ENCODE measurements around the gene DOP1A.

Gene DOP1A, protein sequence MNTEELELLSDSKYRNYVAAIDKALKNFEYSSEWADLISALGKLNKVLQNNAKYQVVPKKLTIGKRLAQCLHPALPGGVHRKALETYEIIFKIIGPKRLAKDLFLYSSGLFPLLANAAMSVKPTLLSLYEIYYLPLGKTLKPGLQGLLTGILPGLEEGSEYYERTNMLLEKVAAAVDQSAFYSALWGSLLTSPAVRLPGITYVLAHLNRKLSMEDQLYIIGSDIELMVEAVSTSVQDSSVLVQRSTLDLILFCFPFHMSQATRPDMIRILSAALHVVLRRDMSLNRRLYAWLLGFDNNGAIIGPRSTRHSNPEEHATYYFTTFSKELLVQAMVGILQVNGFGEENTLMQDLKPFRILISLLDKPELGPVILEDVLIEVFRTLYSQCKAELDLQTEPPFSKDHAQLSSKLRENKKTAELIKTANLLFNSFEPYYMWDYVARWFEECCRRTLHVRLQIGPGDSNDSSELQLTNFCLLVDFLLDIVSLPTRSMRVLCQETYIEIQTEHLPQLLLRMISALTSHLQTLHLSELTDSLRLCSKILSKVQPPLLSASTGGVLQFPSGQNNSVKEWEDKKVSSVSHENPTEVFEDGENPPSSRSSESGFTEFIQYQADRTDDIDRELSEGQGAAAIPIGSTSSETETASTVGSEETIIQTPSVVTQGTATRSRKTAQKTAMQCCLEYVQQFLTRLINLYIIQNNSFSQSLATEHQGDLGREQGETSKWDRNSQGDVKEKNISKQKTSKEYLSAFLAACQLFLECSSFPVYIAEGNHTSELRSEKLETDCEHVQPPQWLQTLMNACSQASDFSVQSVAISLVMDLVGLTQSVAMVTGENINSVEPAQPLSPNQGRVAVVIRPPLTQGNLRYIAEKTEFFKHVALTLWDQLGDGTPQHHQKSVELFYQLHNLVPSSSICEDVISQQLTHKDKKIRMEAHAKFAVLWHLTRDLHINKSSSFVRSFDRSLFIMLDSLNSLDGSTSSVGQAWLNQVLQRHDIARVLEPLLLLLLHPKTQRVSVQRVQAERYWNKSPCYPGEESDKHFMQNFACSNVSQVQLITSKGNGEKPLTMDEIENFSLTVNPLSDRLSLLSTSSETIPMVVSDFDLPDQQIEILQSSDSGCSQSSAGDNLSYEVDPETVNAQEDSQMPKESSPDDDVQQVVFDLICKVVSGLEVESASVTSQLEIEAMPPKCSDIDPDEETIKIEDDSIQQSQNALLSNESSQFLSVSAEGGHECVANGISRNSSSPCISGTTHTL (N-terminal part only)

DNA sequence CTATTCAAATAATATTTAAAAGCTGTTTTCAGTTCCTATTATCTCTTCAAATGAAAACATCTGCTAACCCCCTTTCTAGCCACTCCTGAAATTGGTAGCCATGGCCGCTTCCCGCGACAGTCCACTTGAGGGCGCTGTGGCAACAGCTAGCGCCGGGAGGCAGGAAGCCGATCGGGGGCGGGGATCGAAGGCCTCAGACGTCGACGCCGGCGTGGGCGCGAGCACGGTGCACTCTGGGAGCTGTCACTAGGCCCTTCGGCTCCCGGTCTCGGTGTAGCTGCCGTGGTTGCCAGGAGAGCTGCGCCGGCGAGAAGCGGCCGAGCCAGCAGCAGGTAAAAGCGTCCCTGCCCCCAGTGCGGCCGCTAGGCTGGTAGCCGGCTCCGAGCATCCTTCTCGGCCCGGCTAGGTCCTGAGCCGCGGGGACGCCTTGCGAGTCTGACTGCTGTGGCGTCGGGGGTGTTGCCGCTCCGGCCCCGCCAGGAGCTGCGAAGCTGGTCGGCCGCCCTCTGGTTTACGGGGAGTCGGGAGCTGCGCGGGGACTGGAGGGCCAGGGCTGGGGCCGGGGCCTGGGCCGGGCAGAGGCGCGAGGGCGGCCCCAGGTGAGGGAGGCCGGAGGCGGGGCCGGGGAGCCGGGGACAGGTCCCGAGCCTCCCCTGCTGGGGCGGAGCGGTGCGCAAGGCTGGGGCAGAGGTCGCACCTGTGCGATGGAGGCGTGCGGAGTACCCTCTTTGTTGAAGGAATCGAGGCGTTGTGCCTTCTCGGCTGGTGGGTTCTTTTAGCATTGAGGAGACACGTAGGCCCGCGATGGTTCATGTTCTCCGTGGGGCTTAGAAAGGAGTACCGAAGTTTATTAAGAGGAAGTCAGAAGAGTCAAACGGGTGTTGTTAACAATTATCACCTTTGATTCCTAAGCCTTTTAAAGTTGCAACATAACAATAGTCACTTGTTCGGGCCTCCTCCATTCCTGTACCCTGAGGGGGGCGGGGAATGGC, at the start of gene DOP1A:
Gene DOP1A (plus strand): TSS at position 224 of the 992 bp plus-strand sequence. CDS start 29,307 bp downstream, outside the sequence.
- TF ChIP-seq, protein P1, sequence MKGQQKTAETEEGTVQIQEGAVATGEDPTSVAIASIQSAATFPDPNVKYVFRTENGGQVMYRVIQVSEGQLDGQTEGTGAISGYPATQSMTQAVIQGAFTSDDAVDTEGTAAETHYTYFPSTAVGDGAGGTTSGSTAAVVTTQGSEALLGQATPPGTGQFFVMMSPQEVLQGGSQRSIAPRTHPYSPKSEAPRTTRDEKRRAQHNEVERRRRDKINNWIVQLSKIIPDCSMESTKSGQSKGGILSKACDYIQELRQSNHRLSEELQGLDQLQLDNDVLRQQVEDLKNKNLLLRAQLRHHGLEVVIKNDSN (IDR thresholded peaks at IDR 0.05), result no peak
- peak; percentile 78 for TF ChIP-seq YY1 (IDR thresholded peaks at IDR 0.05; ENCODE audit: low read depth)
- no peak for TF ChIP-seq EP300 (IDR thresholded peaks at IDR 0.05; ENCODE audit: borderline replicate concordance)
- TF ChIP-seq RAD21 (IDR thresholded peaks at IDR 0.05; ENCODE audit: low read depth), result peak; percentile 91
- TF ChIP-seq, protein P2, sequence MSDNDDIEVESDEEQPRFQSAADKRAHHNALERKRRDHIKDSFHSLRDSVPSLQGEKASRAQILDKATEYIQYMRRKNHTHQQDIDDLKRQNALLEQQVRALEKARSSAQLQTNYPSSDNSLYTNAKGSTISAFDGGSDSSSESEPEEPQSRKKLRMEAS (IDR thresholded peaks at IDR 0.05), result peak; percentile 66; the same call in 1 of the 2 replicates
- TF ChIP-seq, protein P3, sequence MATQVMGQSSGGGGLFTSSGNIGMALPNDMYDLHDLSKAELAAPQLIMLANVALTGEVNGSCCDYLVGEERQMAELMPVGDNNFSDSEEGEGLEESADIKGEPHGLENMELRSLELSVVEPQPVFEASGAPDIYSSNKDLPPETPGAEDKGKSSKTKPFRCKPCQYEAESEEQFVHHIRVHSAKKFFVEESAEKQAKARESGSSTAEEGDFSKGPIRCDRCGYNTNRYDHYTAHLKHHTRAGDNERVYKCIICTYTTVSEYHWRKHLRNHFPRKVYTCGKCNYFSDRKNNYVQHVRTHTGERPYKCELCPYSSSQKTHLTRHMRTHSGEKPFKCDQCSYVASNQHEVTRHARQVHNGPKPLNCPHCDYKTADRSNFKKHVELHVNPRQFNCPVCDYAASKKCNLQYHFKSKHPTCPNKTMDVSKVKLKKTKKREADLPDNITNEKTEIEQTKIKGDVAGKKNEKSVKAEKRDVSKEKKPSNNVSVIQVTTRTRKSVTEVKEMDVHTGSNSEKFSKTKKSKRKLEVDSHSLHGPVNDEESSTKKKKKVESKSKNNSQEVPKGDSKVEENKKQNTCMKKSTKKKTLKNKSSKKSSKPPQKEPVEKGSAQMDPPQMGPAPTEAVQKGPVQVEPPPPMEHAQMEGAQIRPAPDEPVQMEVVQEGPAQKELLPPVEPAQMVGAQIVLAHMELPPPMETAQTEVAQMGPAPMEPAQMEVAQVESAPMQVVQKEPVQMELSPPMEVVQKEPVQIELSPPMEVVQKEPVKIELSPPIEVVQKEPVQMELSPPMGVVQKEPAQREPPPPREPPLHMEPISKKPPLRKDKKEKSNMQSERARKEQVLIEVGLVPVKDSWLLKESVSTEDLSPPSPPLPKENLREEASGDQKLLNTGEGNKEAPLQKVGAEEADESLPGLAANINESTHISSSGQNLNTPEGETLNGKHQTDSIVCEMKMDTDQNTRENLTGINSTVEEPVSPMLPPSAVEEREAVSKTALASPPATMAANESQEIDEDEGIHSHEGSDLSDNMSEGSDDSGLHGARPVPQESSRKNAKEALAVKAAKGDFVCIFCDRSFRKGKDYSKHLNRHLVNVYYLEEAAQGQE (IDR thresholded peaks at IDR 0.05; ENCODE audit: low read depth), result no peak
- TF ChIP-seq ZBTB7A (IDR thresholded peaks at IDR 0.05; ENCODE audit: low read depth), result 0 out of 2 replicates have a peak, but pooled peaks have one; percentile 47
- TF ChIP-seq TCF12 (IDR thresholded peaks at IDR 0.05; ENCODE audit: low read depth), result peak; percentile 37; the same call in 1 of the 2 replicates
- TF ChIP-seq CEBPB (IDR thresholded peaks at IDR 0.05), result peak; percentile 43; the same call in 1 of the 2 replicates
- no peak; the same call in 1 of the 2 replicates for TF ChIP-seq FOXM1 (IDR thresholded peaks at IDR 0.05; ENCODE audit: borderline replicate concordance, low read depth)
- TF ChIP-seq NFIC (IDR thresholded peaks at IDR 0.05), result no peak
- TF ChIP-seq TEAD4 (IDR thresholded peaks at IDR 0.05), result no peak
- TF ChIP-seq EGR1 (IDR thresholded peaks at IDR 0.05), result peak; percentile 95
- TF ChIP-seq TAF1 (IDR thresholded peaks at IDR 0.05; ENCODE audit: low read depth), result peak; percentile 64; the same call in 1 of the 2 replicates
- TF ChIP-seq CREB1 (IDR thresholded peaks at IDR 0.05; ENCODE audit: low read depth), result no peak

DNA sequence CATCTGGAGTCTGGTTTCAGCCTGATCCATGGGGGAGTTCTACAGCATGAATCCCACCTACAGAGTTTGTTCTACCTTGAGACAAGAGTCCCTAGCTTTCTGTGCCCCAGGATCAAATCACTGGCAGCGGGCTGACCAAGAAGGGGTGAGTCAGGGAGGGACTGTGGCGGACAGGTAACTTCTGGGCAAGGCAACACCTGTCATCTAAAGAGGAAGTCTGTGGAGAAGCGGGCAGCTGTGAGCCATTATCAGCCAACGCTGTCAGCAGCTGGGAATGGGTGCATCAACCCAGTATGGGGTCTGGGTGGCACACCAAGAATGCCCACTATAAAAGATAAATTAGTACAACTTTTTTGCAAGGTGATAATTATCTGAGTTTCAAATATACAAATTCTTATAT, 47.7 kb upstream of the DOP1A start:
- TF ChIP-seq EP300 (IDR thresholded peaks at IDR 0.05; ENCODE audit: borderline replicate concordance), result no peak
- TF ChIP-seq, protein P2 (IDR thresholded peaks at IDR 0.05), result no peak
- no peak for TF ChIP-seq YY1 (IDR thresholded peaks at IDR 0.05; ENCODE audit: low read depth)
- no peak for TF ChIP-seq TCF12 (IDR thresholded peaks at IDR 0.05; ENCODE audit: low read depth)
- TF ChIP-seq FOXM1 (IDR thresholded peaks at IDR 0.05; ENCODE audit: borderline replicate concordance, low read depth), result no peak
- TF ChIP-seq ZBTB7A (IDR thresholded peaks at IDR 0.05; ENCODE audit: low read depth), result no peak
- no peak for TF ChIP-seq CEBPB (IDR thresholded peaks at IDR 0.05)
- TF ChIP-seq, protein P3 (IDR thresholded peaks at IDR 0.05; ENCODE audit: low read depth), result no peak
- TF ChIP-seq TEAD4 (IDR thresholded peaks at IDR 0.05), result no peak
- TF ChIP-seq RAD21 (IDR thresholded peaks at IDR 0.05; ENCODE audit: low read depth), result no peak
- no peak for TF ChIP-seq EGR1 (IDR thresholded peaks at IDR 0.05)
- no peak for TF ChIP-seq TAF1 (IDR thresholded peaks at IDR 0.05; ENCODE audit: low read depth)
- no peak for TF ChIP-seq NFIC (IDR thresholded peaks at IDR 0.05)
- TF ChIP-seq, protein P1 (IDR thresholded peaks at IDR 0.05), result no peak
- TF ChIP-seq CREB1 (IDR thresholded peaks at IDR 0.05; ENCODE audit: low read depth), result no peak

DNA sequence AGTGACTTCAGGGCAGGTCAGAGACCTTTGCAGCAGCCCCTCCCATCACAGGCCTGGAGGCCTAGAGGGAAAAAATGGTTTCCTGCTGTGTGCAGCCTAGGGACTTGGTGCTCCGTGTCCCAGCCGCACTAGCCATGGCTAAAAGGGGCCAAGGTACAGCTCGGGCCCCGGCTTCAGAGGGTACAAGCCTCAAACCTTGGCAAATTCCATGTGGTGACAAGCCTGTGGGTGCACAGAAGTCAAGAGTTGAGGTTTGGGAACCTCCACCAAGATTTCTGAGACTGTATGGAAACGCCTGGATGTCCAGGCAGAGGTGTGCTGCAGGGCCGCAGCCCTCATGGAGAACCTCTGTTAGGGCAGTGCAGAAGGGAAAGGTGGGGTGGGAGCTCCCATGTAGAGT, 35.8 kb upstream of the DOP1A start:
- TF ChIP-seq EGR1 (IDR thresholded peaks at IDR 0.05) (no peak), ZBTB7A (IDR thresholded peaks at IDR 0.05; ENCODE audit: low read depth) (no peak), CREB1 (IDR thresholded peaks at IDR 0.05; ENCODE audit: low read depth) (no peak), FOXM1 (IDR thresholded peaks at IDR 0.05; ENCODE audit: borderline replicate concordance, low read depth) (no peak), TCF12 (IDR thresholded peaks at IDR 0.05; ENCODE audit: low read depth) (no peak), EP300 (IDR thresholded peaks at IDR 0.05; ENCODE audit: borderline replicate concordance) (no peak), RAD21 (IDR thresholded peaks at IDR 0.05; ENCODE audit: low read depth) (no peak), TAF1 (IDR thresholded peaks at IDR 0.05; ENCODE audit: low read depth) (no peak), YY1 (IDR thresholded peaks at IDR 0.05; ENCODE audit: low read depth) (no peak), CEBPB (IDR thresholded peaks at IDR 0.05) (no peak), TEAD4 (IDR thresholded peaks at IDR 0.05) (no peak), NFIC (IDR thresholded peaks at IDR 0.05) (no peak)
- TF ChIP-seq, protein P2 (IDR thresholded peaks at IDR 0.05), result no peak
- TF ChIP-seq, protein P3 (IDR thresholded peaks at IDR 0.05; ENCODE audit: low read depth), result no peak
- TF ChIP-seq, protein P1 (IDR thresholded peaks at IDR 0.05), result no peak
